Astrocyte (in vitro differentiated cells and primary cell): Measurements from ENCODE around the gene NES.

Experiments used
- CTCF ChIP-seq: IDR thresholded peaks from 2 replicates; pipeline ENCODE4 v1.5.1; 2011; ENCODE audit warnings: low read depth, mild to moderate bottlenecking, inconsistent platforms, low read length, moderate library complexity; ENCODE audit not compliant: insufficient read depth
- EZH2 ChIP-seq: IDR thresholded peaks from 2 replicates; pipeline ENCODE4 v1.6.1; 2012; ENCODE audit warnings: mild to moderate bottlenecking, low read length, inconsistent platforms; ENCODE audit not compliant: insufficient read depth

DNA sequence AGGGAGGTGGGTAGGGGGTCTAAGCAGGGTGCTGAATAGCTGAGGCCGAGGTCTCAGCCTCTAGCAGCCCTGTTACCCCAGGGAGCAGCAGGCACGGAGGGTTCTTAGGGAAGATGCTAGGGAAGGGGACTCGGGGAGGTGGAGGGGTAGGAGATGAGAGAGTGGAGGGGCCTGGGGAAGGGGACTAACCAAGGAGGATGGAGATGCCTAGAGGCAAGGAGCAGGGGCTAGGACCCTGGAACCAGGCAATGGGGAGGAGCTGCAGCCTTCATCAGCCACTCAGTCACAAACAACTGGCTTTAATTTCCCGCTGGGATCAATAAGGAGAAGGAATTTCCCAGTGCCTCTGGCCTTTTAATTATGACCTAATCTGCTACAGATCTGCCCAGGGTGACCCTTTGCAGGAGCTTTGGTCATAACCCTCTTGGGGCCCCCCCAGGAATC lies 31.0 kb upstream of the NES start:
- TF ChIP-seq CTCF (no peak), EZH2 (no peak)
